GM12878 (cell line): ENCODE measurements around the gene FGGY. TPM values are rescaled to one million over a fixed set of nuclear protein-coding genes. Genes with fewer than 3 reads are reported as not detected.

Experiments used
- ATAC-seq: fragments of 200-7000 bp; cut with Tn5 transposase; 3 replicates; pipeline ENCODE4 v1.9.1; 2020; ENCODE audit warnings: mild to moderate bottlenecking, moderate library complexity
- BruUV-seq: library from RNA; stranded (reverse); fragments of 400-500 nt; replicated peaks from 2 replicates; lab custom pipeline; 2021; lab: Mats Ljungman, UMichigan
- CTCF ChIA-PET: fragments of 300-600 bp; sonication (Branson Sonifier 250); formaldehyde crosslinking; extraction: SDS; loops from one replicate; lab custom pipeline; 2021; ENCODE audit warnings: inconsistent platforms; lab: Yijun Ruan, JAX
- POLR2A ChIA-PET: fragments of 350-600 bp; formaldehyde crosslinking; extraction: SDS; loops from one replicate; lab custom pipeline; 2021; ENCODE audit warnings: inconsistent platforms; lab: Charles Lee
- RAD21 ChIA-PET: fragments of 300-600 bp; sonication (Branson Sonifier 250); formaldehyde crosslinking; loops from one replicate; lab custom pipeline; 2023; ENCODE audit warnings: antibody characterized with exemption; ENCODE audit not compliant: unreplicated experiment; lab: Charles Lee
- SMC1A ChIA-PET: fragments of 300-600 bp; sonication (Branson Sonifier 250); formaldehyde crosslinking; loops from one replicate; lab custom pipeline; 2023; ENCODE audit not compliant: unreplicated experiment, uncharacterized antibody; lab: Charles Lee
- DNase-seq: peaks from one replicate; pipeline ENCODE4 v3.0.0-alpha.2; 2011; ENCODE audit warnings: low read depth, low spot score
- FAIRE-seq: peaks from 3 replicates; lab custom pipeline; 2011; peaks lifted over from hg19 to GRCh38; lab: Jason Lieb, UNC
- H2AFZ ChIP-seq: 2 replicates; pipeline ENCODE4 v1.6.0; 2011; ENCODE audit warnings: low read depth, low read length, control low read depth; ENCODE audit not compliant: control insufficient read depth
- H3K27ac ChIP-seq: 2 replicates; pipeline ENCODE4 v1.5.1; 2011; ENCODE audit warnings: control low read depth; ENCODE audit not compliant: control insufficient read depth, insufficient read depth
- H3K27me3 ChIP-seq, 2 experiments: replicated peaks in 1 of 2; 2 replicates each; pipeline versions ENCODE4 v1.6.0 to v1.6.1; 2011; ENCODE audit warnings: low read length in 1 of 2; ENCODE audit not compliant: control insufficient read depth in 2 of 2, insufficient read depth in 2 of 2
- H3K36me3 ChIP-seq, 2 experiments: 2 replicates each; pipeline ENCODE4 v1.5.1; 2011; ENCODE audit warnings: low read length in 1 of 2; ENCODE audit not compliant: control insufficient read depth in 2 of 2, insufficient read depth in 2 of 2
- H3K4me1 ChIP-seq: 2 replicates; pipeline ENCODE4 v1.6.1; 2011; ENCODE audit warnings: mild to moderate bottlenecking, low read length, moderate library complexity, mixed read lengths; ENCODE audit not compliant: control insufficient read depth, insufficient read depth
- H3K4me2 ChIP-seq: 2 replicates; pipeline ENCODE4 v1.6.0; 2011; ENCODE audit warnings: control low read depth; ENCODE audit not compliant: control insufficient read depth, insufficient read depth
- H3K4me3 ChIP-seq: fragments of 200-600 bp; sonication (generic); 2 replicates; pipeline ENCODE4 v1.5.1; 2016
- H3K79me2 ChIP-seq: 2 replicates; pipeline ENCODE4 v1.6.0; 2011; ENCODE audit warnings: low read length; ENCODE audit not compliant: control insufficient read depth, insufficient read depth
- H3K9ac ChIP-seq: 2 replicates; pipeline ENCODE4 v1.8.0; 2011; ENCODE audit warnings: low read length, control low read depth, mixed read lengths; ENCODE audit not compliant: control insufficient read depth, insufficient read depth
- H3K9me3 ChIP-seq: replicated peaks from 3 replicates; pipeline ENCODE4 v1.5.1; 2011; ENCODE audit warnings: mild to moderate bottlenecking, low read length; ENCODE audit not compliant: control insufficient read depth, insufficient read depth
- H4K20me1 ChIP-seq: 2 replicates; pipeline ENCODE4 v1.6.0; 2011; ENCODE audit not compliant: control insufficient read depth, insufficient read depth
- ASH2L ChIP-seq: fragments of 300-600, 200-600 bp; sonication (generic); IDR thresholded peaks from 2 replicates; pipeline ENCODE4 v1.6.1; 2017; ENCODE audit warnings: low read depth, mild to moderate bottlenecking, borderline replicate concordance
- DPF2 ChIP-seq: fragments of 450-650 bp; IDR thresholded peaks from 2 replicates; pipeline ENCODE4 v1.6.1; 2017; ENCODE audit warnings: mild to moderate bottlenecking
- EGR1 ChIP-seq, 2 experiments: IDR thresholded peaks; 1 replicate in 1 of 2; 2 replicates in 1 of 2; pipeline ENCODE4 v1.6.1; 2011 to 2012; ENCODE audit warnings: low read depth in 2 of 2, low read length in 2 of 2, borderline replicate concordance in 1 of 2, mild to moderate bottlenecking in 1 of 2, moderate library complexity in 1 of 2
- IKZF2 ChIP-seq, 2 experiments: fragments of 450-650 bp; IDR thresholded peaks; 2 replicates each; pipeline ENCODE4 v1.6.1; 2017; ENCODE audit warnings: mild to moderate bottlenecking in 2 of 2, moderate library complexity in 2 of 2
- JUNB ChIP-seq: IDR thresholded peaks from 2 replicates; pipeline ENCODE4 v1.6.1; 2016; ENCODE audit warnings: antibody characterized with exemption, mild to moderate bottlenecking
- KLF5 ChIP-seq: fragments of 450-650 bp; IDR thresholded peaks from 2 replicates; pipeline ENCODE4 v1.6.1; 2014; ENCODE audit warnings: mild to moderate bottlenecking; ENCODE audit not compliant: partially characterized antibody
- PAX5 ChIP-seq: IDR thresholded peaks from 2 replicates; pipeline ENCODE4 v1.6.1; 2011; ENCODE audit warnings: low read depth, low read length, borderline replicate concordance
- SMAD5 ChIP-seq: IDR thresholded peaks from 2 replicates; pipeline ENCODE4 v1.6.1; 2016; ENCODE audit warnings: antibody characterized with exemption, low read depth
- ZNF207 ChIP-seq: fragments of 450-650 bp; IDR thresholded peaks from 2 replicates; pipeline ENCODE4 v1.6.1; 2014; ENCODE audit warnings: antibody characterized with exemption, mild to moderate bottlenecking, borderline replicate concordance
- WGBS: methylation state at CpG from one replicate; pipeline ENCODE4 v1.1.6; 2016; ENCODE audit warnings: low lambda C conversion rate; ENCODE audit not compliant: insufficient replicate concordance, insufficient coverage; ENCODE audit errors: missing lambda C conversion rate; 5-methylcytosine and 5-hydroxymethylcytosine counted together
- in situ Hi-C: fragments of 300-500 bp; cut with MboI; formaldehyde crosslinking; loops from 9 replicates; pipeline ENCODE4 v1.14.3; 2018; ENCODE audit warnings: mixed read lengths
- intact Hi-C: fragments of 100-400 bp; cut with micrococcal nuclease; formaldehyde crosslinking; loops from one replicate; pipeline ENCODE4 v1.14.2; 2022; ENCODE audit not compliant: unreplicated experiment
- polyA plus RNA-seq, 11 experiments: library from polyadenylated mRNA; depleted of rRNA in 4 of 11; unstranded in 6 of 11; stranded (reverse) in 5 of 11; fragments of >200 nt; fragmentation: Nextera tagmentation in 4 of 11; fragmentation: Illumina TruSeq in 1 of 11; extraction: Ambion mirVana in 4 of 11; extraction: Trizol in 1 of 11; gene quantifications; 1 replicate in 1 of 11; 2 replicates in 10 of 11; pipeline versions ENCODE4 v1.2.1 to v1.2.3, GENCODE V29; 2011 to 2016; ENCODE audit warnings: inconsistent platforms in 2 of 11, missing spikeins in 2 of 11, low read depth in 1 of 11
- total RNA-seq, 4 experiments: library from RNA; depleted of rRNA in 3 of 4; stranded (reverse); fragments of >200 nt in 3 of 4; fragmentation: Illumina TruSeq in 1 of 4; extraction: Trizol in 1 of 4; gene quantifications; 2 replicates each; pipeline versions ENCODE4 v1.2.1 to v1.2.3, GENCODE V29; 2013 to 2021
- TF ChIP-seq, protein P1 (sequence below): IDR thresholded peaks from 2 replicates; pipeline ENCODE4 v1.6.1; 2012; ENCODE audit warnings: low read depth, low read length, improper control_type of control experiment

Gene FGGY
- total and polyA plus RNA-seq, 10 of the 15 experiments (the other 5 are each of a cell fraction or from before 2014, with no cell fraction given) = 6.2 to 11.9 (median 7.5) TPM

- no peak for TF ChIP-seq ASH2L
- no peak for TF ChIP-seq DPF2
Measured at GRCh38 chr1:59418363-59419144, 121.7 kb downstream of the FGGY start (continued).

DNA sequence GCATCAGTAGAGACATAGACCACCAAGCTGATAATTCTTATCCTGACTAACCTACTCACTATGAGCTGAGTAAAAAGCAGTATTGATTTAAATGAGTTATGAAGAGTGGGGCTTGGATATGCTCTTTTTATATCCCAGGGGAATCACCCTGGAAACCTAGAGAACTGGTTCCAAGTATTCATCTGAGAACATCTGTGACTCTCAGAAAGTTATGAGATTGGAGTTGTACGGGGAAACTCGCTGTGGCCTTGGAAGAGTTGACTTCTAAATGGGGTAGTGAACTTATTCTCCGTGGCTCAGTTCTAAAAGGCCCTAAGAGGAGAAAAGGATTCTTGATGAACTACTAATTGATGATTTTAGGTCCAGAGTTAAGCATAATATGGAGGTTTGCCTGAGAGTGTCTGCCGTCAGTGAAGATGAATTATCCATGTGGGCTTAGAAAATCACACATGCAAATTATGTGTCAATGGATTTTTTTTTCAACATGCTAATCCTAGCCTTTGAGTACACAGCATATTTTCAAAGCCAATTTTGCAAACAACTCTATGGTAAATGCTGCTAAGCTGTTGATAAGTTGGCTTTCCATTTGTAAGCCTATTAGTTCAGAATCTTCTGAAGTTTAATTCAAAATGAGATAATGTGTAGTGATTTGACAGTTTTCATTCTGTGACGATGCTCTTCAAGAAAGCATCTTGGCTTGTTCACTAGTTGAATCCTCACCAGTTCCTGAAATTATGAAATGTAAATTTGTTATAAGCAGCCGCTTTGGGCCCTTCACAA, 122.7 kb downstream of the FGGY start:
- no peaks in the 10 kb centered on the region for H3K79me2 ChIP-seq
- H3K36me3 ChIP-seq = no peaks in the 10 kb centered on the region
- FAIRE-seq = peak; percentile 7
- ChIA-PET POLR2A (no interaction called here), SMC1A (no interaction called here), CTCF (interaction anchor here (0.5 to 1.5 kb wide), 2 partner anchors 12 to 245 kb away, joined by 4 to 5 read pairs; no protein-coding TSS in a partner anchor), RAD21 (no interaction called here)
- intact Hi-C loops (no loop called here), in situ Hi-C loops (no loop called here)
- H3K4me3 ChIP-seq = no peak overlapping the region
- DNase-seq = no peak
- H3K27ac ChIP-seq = no peak overlapping the region
- TF ChIP-seq IKZF2 (IDR thresholded peaks at IDR 0.05) = no peak
- TF ChIP-seq PAX5 = no peak
- no peak for TF ChIP-seq SMAD5
- TF ChIP-seq, protein P1, sequence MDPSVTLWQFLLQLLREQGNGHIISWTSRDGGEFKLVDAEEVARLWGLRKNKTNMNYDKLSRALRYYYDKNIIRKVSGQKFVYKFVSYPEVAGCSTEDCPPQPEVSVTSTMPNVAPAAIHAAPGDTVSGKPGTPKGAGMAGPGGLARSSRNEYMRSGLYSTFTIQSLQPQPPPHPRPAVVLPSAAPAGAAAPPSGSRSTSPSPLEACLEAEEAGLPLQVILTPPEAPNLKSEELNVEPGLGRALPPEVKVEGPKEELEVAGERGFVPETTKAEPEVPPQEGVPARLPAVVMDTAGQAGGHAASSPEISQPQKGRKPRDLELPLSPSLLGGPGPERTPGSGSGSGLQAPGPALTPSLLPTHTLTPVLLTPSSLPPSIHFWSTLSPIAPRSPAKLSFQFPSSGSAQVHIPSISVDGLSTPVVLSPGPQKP = no peak
- no peak for TF ChIP-seq ZNF207
- no peak for TF ChIP-seq EGR1 (IDR thresholded peaks at IDR 0.05; ENCODE audit: borderline replicate concordance in 1 of 2, low read depth in 2 of 2, low read length in 2 of 2)
- TF ChIP-seq JUNB = no peak
- no peak for TF ChIP-seq KLF5
- no peak overlapping the region for H3K9ac ChIP-seq
- no peak for ATAC-seq
- WGBS = 90% methylated on average over 6 of the region's 6 CpGs
- H4K20me1 ChIP-seq = no peaks in the 10 kb centered on the region
- no peaks in the 10 kb centered on the region for H3K9me3 ChIP-seq
- no peak overlapping the region for H3K4me2 ChIP-seq
- H2AFZ ChIP-seq = no peak overlapping the region
- no peaks in the 10 kb centered on the region for H3K4me1 ChIP-seq
- H3K27me3 ChIP-seq = no peaks in the 10 kb centered on the region
- BruUV-seq = no TSS peak
